Neural cell (in vitro differentiated cells): ENCODE results near the gene RRP1. TPM values are rescaled to one million over a fixed set of nuclear protein-coding genes. Genes with fewer than 3 reads are reported as not detected.

Experiments
- H2AFZ ChIP-seq: fragments of 200-600, 300-800 bp; sonication (generic), shearing (Covaris generic); 2 replicates; pipeline ENCODE4 v1.6.0; 2014; ENCODE audit warnings: low read depth, mild to moderate bottlenecking, antibody characterized with exemption, low read length, moderate library complexity
- H3F3A ChIP-seq: fragments of 200-600 bp; shearing (Covaris generic); 2 replicates; pipeline ENCODE4 v1.6.1; 2016; ENCODE audit warnings: mild to moderate bottlenecking, moderate library complexity, mixed read lengths, antibody characterized with exemption, low read length; ENCODE audit not compliant: insufficient read depth, poor library complexity, severe bottlenecking
- H3K27ac ChIP-seq: fragments of 200-600, 300-800 bp; sonication (generic), shearing (Covaris generic); 2 replicates; pipeline ENCODE4 v1.5.1; 2014; ENCODE audit warnings: mild to moderate bottlenecking, low read length, moderate library complexity
- H3K27me3 ChIP-seq: fragments of 300-800, 200-600 bp; sonication (generic), shearing (Covaris generic); 2 replicates; pipeline ENCODE4 v1.6.0; 2014; ENCODE audit warnings: mild to moderate bottlenecking, low read depth, low read length, moderate library complexity; ENCODE audit not compliant: insufficient read depth
- H3K36me3 ChIP-seq: fragments of 300-800, 200-600 bp; sonication (generic), shearing (Covaris generic); 2 replicates; pipeline ENCODE4 v1.5.1; 2014; ENCODE audit warnings: mild to moderate bottlenecking, antibody characterized with exemption, low read length, moderate library complexity; ENCODE audit not compliant: insufficient read depth
- H3K4me2 ChIP-seq: fragments of 300-800, 200-600 bp; sonication (generic), shearing (Covaris generic); 2 replicates; pipeline ENCODE4 v1.6.0; 2014; ENCODE audit warnings: mild to moderate bottlenecking, low read length
- H3K4me3 ChIP-seq: fragments of 300-800, 200-600 bp; sonication (generic), shearing (Covaris generic); 2 replicates; pipeline ENCODE4 v1.5.1; 2014; ENCODE audit warnings: mild to moderate bottlenecking, low read length, moderate library complexity
- H3K79me2 ChIP-seq: fragments of 200-600 bp; shearing (Covaris generic); replicated peaks from 2 replicates; pipeline ENCODE4 v1.6.0; 2014; ENCODE audit warnings: mild to moderate bottlenecking, low read length, moderate library complexity; ENCODE audit not compliant: insufficient read depth
- H3K9ac ChIP-seq: fragments of 300-800, 200-600 bp; sonication (generic), shearing (Covaris generic); 2 replicates; pipeline ENCODE4 v1.6.1; 2016; ENCODE audit warnings: mild to moderate bottlenecking, low read length, mixed read lengths
- H3K9me2 ChIP-seq: fragments of 200-600 bp; shearing (Covaris generic); 2 replicates; pipeline ENCODE4 v1.6.1; 2016; ENCODE audit warnings: mild to moderate bottlenecking, low read length, mixed read lengths; ENCODE audit not compliant: insufficient read depth
- H3K9me3 ChIP-seq: fragments of 200-600, 300-800 bp; sonication (generic), shearing (Covaris generic); 2 replicates; pipeline ENCODE4 v1.6.1; 2016; ENCODE audit warnings: mild to moderate bottlenecking, mixed run types, low read length, moderate library complexity, mixed read lengths
- H4K20me1 ChIP-seq: fragments of 200-600 bp; shearing (Covaris generic); 2 replicates; pipeline ENCODE4 v1.6.1; 2016; ENCODE audit warnings: mild to moderate bottlenecking, mixed run types; ENCODE audit not compliant: insufficient read depth
- EP300 ChIP-seq: fragments of 450-650 bp; conservative IDR thresholded peaks from 2 replicates; pipeline ENCODE4 v1.6.1; 2014; ENCODE audit warnings: antibody characterized with exemption, mild to moderate bottlenecking, moderate library complexity; ENCODE audit not compliant: poor library complexity, severe bottlenecking
- EZH2 ChIP-seq: fragments of 200-600, 300-800 bp; shearing (Covaris generic), sonication (generic); IDR thresholded peaks from 2 replicates; pipeline ENCODE4 v1.6.1; 2014; ENCODE audit warnings: antibody characterized with exemption, low read length, borderline replicate concordance, mild to moderate bottlenecking; ENCODE audit not compliant: insufficient read depth, poor library complexity, severe bottlenecking
- MXI1 ChIP-seq: fragments of 450-650 bp; conservative IDR thresholded peaks from 2 replicates; pipeline ENCODE4 v1.6.1; 2014; ENCODE audit warnings: antibody characterized with exemption, mild to moderate bottlenecking; ENCODE audit not compliant: poor library complexity, severe bottlenecking
- POLR2AphosphoS5 ChIP-seq: IDR thresholded peaks from 2 replicates; pipeline ENCODE4 v1.6.1; 2012
- RAD21 ChIP-seq: fragments of 450-650 bp; conservative IDR thresholded peaks from 2 replicates; pipeline ENCODE4 v1.6.1; 2014; ENCODE audit warnings: antibody characterized with exemption, mild to moderate bottlenecking, moderate library complexity
- SMC3 ChIP-seq: fragments of 450-650 bp; conservative IDR thresholded peaks from 2 replicates; pipeline ENCODE4 v1.6.1; 2014; ENCODE audit warnings: antibody characterized with exemption, mild to moderate bottlenecking, moderate library complexity; ENCODE audit not compliant: poor library complexity
- TAF1 ChIP-seq: IDR thresholded peaks from 2 replicates; pipeline ENCODE4 v1.6.1; 2012; ENCODE audit warnings: low read depth
- polyA plus RNA-seq: library from polyadenylated mRNA; depleted of rRNA; stranded (reverse); fragments of >200 nt; gene quantifications from 2 replicates; pipeline ENCODE4 v1.2.3, GENCODE V29; 2014
- TF ChIP-seq, protein P1 (sequence below): fragments of 450-650 bp; IDR thresholded peaks from 2 replicates; pipeline ENCODE4 v1.5.1; 2014; ENCODE audit warnings: antibody characterized with exemption, mild to moderate bottlenecking, moderate library complexity; ENCODE audit not compliant: poor library complexity, severe bottlenecking
- TF ChIP-seq, protein P2 (sequence below): IDR thresholded peaks from 2 replicates; pipeline ENCODE4 v1.6.1; 2012; ENCODE audit warnings: borderline replicate concordance

The RRP1 gene
- polyA plus RNA-seq, 1 donor from 2014 or later = 35.8 TPM

DNA sequence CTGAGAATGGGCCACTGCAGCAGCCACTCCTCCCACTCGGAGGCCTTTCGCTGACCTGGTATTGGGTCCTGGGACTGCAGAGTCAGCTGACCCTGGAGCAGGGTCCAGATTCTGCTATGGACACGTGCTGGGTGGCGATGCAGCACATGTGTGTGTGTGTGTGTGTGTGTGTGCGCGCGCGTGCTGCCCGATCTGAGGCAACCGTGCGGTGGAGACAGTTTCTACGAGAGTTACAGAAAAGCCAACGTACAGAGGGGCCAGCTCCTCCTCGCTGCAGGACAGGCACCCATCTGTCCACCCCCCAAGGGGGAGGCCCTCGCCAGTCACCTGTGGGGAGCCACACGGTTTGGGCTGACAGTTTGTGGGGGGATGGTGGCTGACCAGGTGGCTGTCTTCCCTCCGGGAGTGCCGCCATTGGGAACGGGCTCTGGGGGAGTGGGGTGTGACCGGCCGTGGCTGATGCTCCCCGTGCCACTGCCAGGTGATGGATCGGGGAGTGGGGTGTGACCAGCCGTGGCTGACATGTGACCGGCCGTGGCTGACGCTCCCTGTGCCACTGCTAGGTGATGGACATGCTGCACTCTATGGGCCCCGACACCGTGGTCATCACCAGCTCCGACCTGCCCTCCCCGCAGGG, 37.3 kb upstream of the RRP1 start:
- H3F3A ChIP-seq = no peaks in the 10 kb centered on the region
- H4K20me1 ChIP-seq = no peaks in the 10 kb centered on the region
- no peak overlapping the region for H3K27ac ChIP-seq
- H3K9me2 ChIP-seq = no peaks in the 10 kb centered on the region
- no peaks in the 10 kb centered on the region for H3K79me2 ChIP-seq
- no peak for TF ChIP-seq RAD21
- TF ChIP-seq MXI1 = no peak
- TF ChIP-seq, protein P1, sequence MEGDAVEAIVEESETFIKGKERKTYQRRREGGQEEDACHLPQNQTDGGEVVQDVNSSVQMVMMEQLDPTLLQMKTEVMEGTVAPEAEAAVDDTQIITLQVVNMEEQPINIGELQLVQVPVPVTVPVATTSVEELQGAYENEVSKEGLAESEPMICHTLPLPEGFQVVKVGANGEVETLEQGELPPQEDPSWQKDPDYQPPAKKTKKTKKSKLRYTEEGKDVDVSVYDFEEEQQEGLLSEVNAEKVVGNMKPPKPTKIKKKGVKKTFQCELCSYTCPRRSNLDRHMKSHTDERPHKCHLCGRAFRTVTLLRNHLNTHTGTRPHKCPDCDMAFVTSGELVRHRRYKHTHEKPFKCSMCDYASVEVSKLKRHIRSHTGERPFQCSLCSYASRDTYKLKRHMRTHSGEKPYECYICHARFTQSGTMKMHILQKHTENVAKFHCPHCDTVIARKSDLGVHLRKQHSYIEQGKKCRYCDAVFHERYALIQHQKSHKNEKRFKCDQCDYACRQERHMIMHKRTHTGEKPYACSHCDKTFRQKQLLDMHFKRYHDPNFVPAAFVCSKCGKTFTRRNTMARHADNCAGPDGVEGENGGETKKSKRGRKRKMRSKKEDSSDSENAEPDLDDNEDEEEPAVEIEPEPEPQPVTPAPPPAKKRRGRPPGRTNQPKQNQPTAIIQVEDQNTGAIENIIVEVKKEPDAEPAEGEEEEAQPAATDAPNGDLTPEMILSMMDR = no peak
- no peak for TF ChIP-seq SMC3
- TF ChIP-seq POLR2AphosphoS5 = no peak
- TF ChIP-seq TAF1 = no peak
- TF ChIP-seq, protein P2, sequence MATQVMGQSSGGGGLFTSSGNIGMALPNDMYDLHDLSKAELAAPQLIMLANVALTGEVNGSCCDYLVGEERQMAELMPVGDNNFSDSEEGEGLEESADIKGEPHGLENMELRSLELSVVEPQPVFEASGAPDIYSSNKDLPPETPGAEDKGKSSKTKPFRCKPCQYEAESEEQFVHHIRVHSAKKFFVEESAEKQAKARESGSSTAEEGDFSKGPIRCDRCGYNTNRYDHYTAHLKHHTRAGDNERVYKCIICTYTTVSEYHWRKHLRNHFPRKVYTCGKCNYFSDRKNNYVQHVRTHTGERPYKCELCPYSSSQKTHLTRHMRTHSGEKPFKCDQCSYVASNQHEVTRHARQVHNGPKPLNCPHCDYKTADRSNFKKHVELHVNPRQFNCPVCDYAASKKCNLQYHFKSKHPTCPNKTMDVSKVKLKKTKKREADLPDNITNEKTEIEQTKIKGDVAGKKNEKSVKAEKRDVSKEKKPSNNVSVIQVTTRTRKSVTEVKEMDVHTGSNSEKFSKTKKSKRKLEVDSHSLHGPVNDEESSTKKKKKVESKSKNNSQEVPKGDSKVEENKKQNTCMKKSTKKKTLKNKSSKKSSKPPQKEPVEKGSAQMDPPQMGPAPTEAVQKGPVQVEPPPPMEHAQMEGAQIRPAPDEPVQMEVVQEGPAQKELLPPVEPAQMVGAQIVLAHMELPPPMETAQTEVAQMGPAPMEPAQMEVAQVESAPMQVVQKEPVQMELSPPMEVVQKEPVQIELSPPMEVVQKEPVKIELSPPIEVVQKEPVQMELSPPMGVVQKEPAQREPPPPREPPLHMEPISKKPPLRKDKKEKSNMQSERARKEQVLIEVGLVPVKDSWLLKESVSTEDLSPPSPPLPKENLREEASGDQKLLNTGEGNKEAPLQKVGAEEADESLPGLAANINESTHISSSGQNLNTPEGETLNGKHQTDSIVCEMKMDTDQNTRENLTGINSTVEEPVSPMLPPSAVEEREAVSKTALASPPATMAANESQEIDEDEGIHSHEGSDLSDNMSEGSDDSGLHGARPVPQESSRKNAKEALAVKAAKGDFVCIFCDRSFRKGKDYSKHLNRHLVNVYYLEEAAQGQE = no peak
- TF ChIP-seq EZH2 = no peak
- no peak for TF ChIP-seq EP300
- H3K36me3 ChIP-seq = no peaks in the 10 kb centered on the region
- no peak overlapping the region for H2AFZ ChIP-seq
- no peaks in the 10 kb centered on the region for H3K27me3 ChIP-seq
- H3K4me2 ChIP-seq = no peak overlapping the region
- H3K4me3 ChIP-seq = no peak overlapping the region
- no peak overlapping the region for H3K9ac ChIP-seq
- H3K9me3 ChIP-seq = no peaks in the 10 kb centered on the region

GRCh38 chr21:43752758-43753438, 36.5 kb upstream of the RRP1 start:
- H3K9me3 ChIP-seq = no peaks in the 10 kb centered on the region
- H2AFZ ChIP-seq = no peak overlapping the region
- no peak overlapping the region for H3K4me3 ChIP-seq
- no peak overlapping the region for H3K27ac ChIP-seq
- no peaks in the 10 kb centered on the region for H3K9me2 ChIP-seq
- H3K4me2 ChIP-seq = no peak overlapping the region
- H4K20me1 ChIP-seq = no peaks in the 10 kb centered on the region
- H3F3A ChIP-seq = no peaks in the 10 kb centered on the region
- H3K79me2 ChIP-seq = no peaks in the 10 kb centered on the region
- TF ChIP-seq SMC3 (no peak), EP300 (no peak), MXI1 (no peak), POLR2AphosphoS5 (no peak)
- TF ChIP-seq, protein P2 = no peak
- TF ChIP-seq, protein P1 = no peak
- no peaks in the 10 kb centered on the region for H3K36me3 ChIP-seq
- no peak overlapping the region for H3K9ac ChIP-seq
- no peaks in the 10 kb centered on the region for H3K27me3 ChIP-seq
